Measurements from ENCODE around the gene ABI3. TPM values are rescaled to one million over a fixed set of nuclear protein-coding genes. Genes with fewer than 3 reads are reported as not detected.
"Not testable (repeated sequence)": the region's sequence is repeated elsewhere in the genome, so short reads cannot be mapped to it uniquely, and the experiment has no call there.

Gene ABI3, protein sequence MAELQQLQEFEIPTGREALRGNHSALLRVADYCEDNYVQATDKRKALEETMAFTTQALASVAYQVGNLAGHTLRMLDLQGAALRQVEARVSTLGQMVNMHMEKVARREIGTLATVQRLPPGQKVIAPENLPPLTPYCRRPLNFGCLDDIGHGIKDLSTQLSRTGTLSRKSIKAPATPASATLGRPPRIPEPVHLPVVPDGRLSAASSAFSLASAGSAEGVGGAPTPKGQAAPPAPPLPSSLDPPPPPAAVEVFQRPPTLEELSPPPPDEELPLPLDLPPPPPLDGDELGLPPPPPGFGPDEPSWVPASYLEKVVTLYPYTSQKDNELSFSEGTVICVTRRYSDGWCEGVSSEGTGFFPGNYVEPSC
- total RNA-seq (1 to 10 TPM; 1.4 to 4.8 TPM), polyA plus RNA-seq (ENCODE audit: insufficient read length in 2 of 2) (1 to 10 TPM; 5.1 to 6.5 TPM)
- long read RNA-seq, donor 1 = 0 reads
- long read RNA-seq, donor 2, partial matches to known transcripts = 0 of 1 reads
- long read RNA-seq, donor 2, other reads (novel, unspliced or antisense) = 0 of 1 reads
- long read RNA-seq, donor 3 = 0 reads
- long read RNA-seq, donor 4, partial matches to known transcripts = 0 of 4 reads
- long read RNA-seq, donor 4, other reads (novel, unspliced or antisense) = 0 of 4 reads

DNA sequence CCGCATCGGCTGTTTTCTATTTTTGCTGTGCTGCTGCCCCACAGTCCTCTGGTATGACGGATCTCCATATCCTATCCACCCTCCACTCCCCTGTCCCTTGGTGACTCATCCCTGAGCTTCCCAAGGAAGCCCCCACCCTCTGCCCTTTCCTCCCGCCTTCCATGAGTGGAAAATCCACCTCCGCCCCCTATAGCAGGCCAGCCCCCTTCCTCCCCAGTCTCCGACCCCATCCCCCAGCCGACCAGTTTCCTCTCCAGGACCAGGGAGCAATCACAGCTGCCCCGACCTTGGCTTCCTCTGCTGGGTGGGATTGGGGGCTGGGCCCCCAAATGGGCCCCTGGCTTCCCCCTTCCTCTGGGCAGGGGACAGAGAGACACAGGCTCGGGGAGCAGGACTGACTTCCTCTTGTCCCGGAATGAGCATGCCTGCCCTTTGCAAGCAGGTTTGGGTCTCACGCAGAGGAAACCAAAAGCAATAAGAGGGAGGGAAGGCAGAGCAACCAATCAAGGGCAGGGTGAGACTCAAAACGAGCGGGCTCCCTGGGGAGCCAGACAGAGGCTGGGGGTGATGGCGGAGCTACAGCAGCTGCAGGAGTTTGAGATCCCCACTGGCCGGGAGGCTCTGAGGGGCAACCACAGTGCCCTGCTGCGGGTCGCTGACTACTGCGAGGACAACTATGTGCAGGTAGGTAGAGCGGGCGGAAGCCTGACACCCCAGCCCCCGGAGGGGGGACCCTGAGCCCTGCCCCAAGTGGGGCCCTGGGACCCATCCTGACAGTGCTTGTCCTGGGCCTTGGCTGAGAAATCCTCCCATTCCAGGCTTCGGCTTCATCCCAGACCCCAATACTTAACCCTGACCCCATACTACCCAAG lies at the start of gene ABI3, which contains the start of gene GNGT2:
Gene ABI3 (plus strand): TSS at position 550 of the 872 bp plus-strand sequence. CDS start 18 bp downstream, at position 568.
Gene GNGT2 (minus strand): TSS at position 417 of the 872 bp plus-strand sequence. CDS start 3,152 bp downstream, outside the sequence.
- H3K4me1 ChIP-seq (ENCODE audit: control insufficient read depth, insufficient read depth, low read length) = peaks cover 10% of the 10 kb centered on the region
- peak in 1 of 6 donors; percentile 8 for DNase-seq (ENCODE audit: low read depth in 4 of 6, low spot score in 6 of 6)
- WGBS (ENCODE audit: insufficient coverage) = 45% methylated on average over 21 of the region's 22 CpGs
- no peaks in the 10 kb centered on the region for H3K36me3 ChIP-seq (ENCODE audit: control insufficient read depth, insufficient read depth, low read length)
- H3K27ac ChIP-seq (ENCODE audit: low read depth, low read length) = no peak within 1 kb of the TSS
- H3K4me3 ChIP-seq (ENCODE audit: low read depth, low read length) = peak within 1 kb of the TSS; percentile 17
- H3K27me3 ChIP-seq (ENCODE audit: control insufficient read depth, insufficient read depth, low read length) = peaks cover 10% of the 10 kb centered on the region
- no peaks in the 10 kb centered on the region for H3K9me3 ChIP-seq (ENCODE audit: control insufficient read depth, insufficient read depth, low read length)

DNA sequence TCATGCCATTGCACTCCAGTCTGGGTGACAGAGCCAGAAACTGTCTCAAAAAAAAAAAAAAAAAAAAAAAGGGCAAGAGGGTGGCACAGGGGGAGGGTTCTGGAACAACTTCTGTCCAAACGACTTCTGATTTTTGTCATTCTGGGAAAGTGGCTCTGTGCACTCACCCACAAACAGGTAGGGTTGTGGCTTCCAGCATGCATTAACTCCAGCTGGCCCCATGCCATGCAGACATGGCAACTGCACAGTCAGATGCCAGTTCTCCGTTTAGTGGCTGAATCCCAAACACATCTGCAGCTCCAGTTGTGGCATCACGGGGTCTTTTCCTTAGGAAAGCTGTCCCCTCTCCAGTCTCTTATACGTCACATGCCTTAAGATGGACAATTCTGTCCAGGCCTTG lies 47.6 kb upstream of the ABI3 start:
- Histone ChIP-seq H3K4me3 (ENCODE audit: low read depth, low read length) (no peak overlapping the region), H3K9me3 (ENCODE audit: control insufficient read depth, insufficient read depth, low read length) (no peaks in the 10 kb centered on the region), H3K27ac (ENCODE audit: low read depth, low read length) (no peak overlapping the region), H3K27me3 (ENCODE audit: control insufficient read depth, insufficient read depth, low read length) (peaks cover 3% of the 10 kb centered on the region), H3K4me1 (ENCODE audit: control insufficient read depth, insufficient read depth, low read length) (no peaks in the 10 kb centered on the region), H3K36me3 (ENCODE audit: control insufficient read depth, insufficient read depth, low read length) (no peaks in the 10 kb centered on the region)
- whole genome bisulfite sequencing (ENCODE audit: insufficient coverage) = 49% methylated on average over 3 of the region's 4 CpGs
- DNase-seq (ENCODE audit: low read depth in 4 of 6, low spot score in 6 of 6) = peak in 1 of 6 donors; percentile 3

DNA sequence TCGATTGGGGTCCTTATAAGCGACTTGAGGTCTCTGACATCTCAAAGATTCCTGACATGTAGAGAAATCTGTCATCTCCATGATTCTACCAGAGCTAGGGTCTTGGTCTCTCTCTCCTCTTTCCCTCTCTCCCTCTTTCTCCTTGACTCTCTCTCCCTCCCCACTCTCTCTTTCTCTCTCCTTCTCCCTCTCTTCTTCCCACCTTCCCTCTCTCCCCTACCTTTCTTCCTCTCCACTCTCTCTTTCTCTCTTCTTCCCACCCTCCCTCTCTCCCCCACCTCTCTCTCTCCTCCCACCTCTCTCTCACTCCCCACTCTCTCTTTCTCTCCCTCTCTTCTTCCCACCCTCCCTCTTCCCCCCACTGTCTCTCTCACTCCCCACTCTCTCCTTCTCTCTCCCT lies 45.4 kb upstream of the ABI3 start:
- no peaks in the 10 kb centered on the region for H3K36me3 ChIP-seq (ENCODE audit: control insufficient read depth, insufficient read depth, low read length)
- no peaks in the 10 kb centered on the region for H3K4me1 ChIP-seq (ENCODE audit: control insufficient read depth, insufficient read depth, low read length)
- no peak overlapping the region for H3K4me3 ChIP-seq (ENCODE audit: low read depth, low read length)
- WGBS (ENCODE audit: insufficient coverage) = 85% methylated on average over 2 of the region's 2 CpGs
- H3K27ac ChIP-seq (ENCODE audit: low read depth, low read length) = no peak overlapping the region
- peaks cover 4% of the 10 kb centered on the region for H3K27me3 ChIP-seq (ENCODE audit: control insufficient read depth, insufficient read depth, low read length)
- no peaks in the 10 kb centered on the region for H3K9me3 ChIP-seq (ENCODE audit: control insufficient read depth, insufficient read depth, low read length)
- no peak for DNase-seq (ENCODE audit: low read depth in 4 of 6, low spot score in 6 of 6)

DNA sequence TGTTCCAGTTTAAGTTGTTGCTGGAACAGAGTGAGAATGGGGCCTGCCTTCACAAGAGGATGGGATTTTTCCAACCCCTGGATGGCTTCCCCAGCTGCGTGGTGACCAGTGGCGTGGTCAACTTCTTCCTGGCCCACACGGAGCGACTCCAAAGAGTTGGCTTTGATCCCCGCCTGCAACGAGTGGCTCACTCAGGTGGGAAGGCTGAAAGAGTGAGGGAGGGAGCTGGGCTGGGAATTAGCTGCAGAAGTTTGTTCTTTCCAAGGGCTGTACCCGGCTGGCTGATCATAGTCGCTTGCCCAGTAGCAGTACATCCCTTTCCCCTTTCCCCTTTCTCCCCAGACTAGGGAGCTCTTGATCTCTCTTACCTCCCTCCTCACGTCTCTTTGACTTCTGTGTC lies 41.8 kb upstream of the ABI3 start:
- Histone ChIP-seq H3K36me3 (ENCODE audit: control insufficient read depth, insufficient read depth, low read length) (no peaks in the 10 kb centered on the region), H3K9me3 (ENCODE audit: control insufficient read depth, insufficient read depth, low read length) (no peaks in the 10 kb centered on the region), H3K27me3 (ENCODE audit: control insufficient read depth, insufficient read depth, low read length) (peaks cover 4% of the 10 kb centered on the region), H3K4me1 (ENCODE audit: control insufficient read depth, insufficient read depth, low read length) (no peaks in the 10 kb centered on the region), H3K4me3 (ENCODE audit: low read depth, low read length) (no peak overlapping the region), H3K27ac (ENCODE audit: low read depth, low read length) (no peak overlapping the region)
- no peak for DNase-seq (ENCODE audit: low read depth in 4 of 6, low spot score in 6 of 6)
- WGBS (ENCODE audit: insufficient coverage) = 62% methylated on average over 4 of the region's 9 CpGs

DNA sequence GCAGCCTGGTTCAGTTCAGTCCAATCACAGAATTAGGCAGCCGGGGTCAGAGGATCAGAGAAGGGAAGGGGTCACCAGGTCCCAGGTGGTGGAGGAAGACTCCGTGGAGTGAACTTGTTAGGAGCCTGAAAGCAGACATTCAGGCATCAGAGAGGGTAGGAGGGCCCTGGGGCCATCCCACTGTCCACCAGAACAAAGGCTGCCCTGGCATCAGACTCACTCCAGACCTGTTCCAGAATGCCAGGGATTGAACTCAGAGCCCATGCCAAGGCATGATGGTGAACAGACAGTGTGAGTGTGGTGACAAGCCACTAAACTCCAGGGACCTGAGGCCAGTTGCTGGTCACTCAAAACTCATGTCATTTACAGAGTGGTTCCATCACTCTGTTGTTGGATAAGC lies 40.3 kb upstream of the ABI3 start:
- DNase-seq (ENCODE audit: low read depth in 4 of 6, low spot score in 6 of 6) = no peak
- no peaks in the 10 kb centered on the region for H3K4me1 ChIP-seq (ENCODE audit: control insufficient read depth, insufficient read depth, low read length)
- no peak overlapping the region for H3K27ac ChIP-seq (ENCODE audit: low read depth, low read length)
- peaks cover 4% of the 10 kb centered on the region for H3K27me3 ChIP-seq (ENCODE audit: control insufficient read depth, insufficient read depth, low read length)
- no peaks in the 10 kb centered on the region for H3K36me3 ChIP-seq (ENCODE audit: control insufficient read depth, insufficient read depth, low read length)
- H3K4me3 ChIP-seq (ENCODE audit: low read depth, low read length) = no peak overlapping the region
- H3K9me3 ChIP-seq (ENCODE audit: control insufficient read depth, insufficient read depth, low read length) = no peaks in the 10 kb centered on the region
- WGBS (ENCODE audit: insufficient coverage) = 82% methylated on average over 1 of the region's 2 CpGs

DNA sequence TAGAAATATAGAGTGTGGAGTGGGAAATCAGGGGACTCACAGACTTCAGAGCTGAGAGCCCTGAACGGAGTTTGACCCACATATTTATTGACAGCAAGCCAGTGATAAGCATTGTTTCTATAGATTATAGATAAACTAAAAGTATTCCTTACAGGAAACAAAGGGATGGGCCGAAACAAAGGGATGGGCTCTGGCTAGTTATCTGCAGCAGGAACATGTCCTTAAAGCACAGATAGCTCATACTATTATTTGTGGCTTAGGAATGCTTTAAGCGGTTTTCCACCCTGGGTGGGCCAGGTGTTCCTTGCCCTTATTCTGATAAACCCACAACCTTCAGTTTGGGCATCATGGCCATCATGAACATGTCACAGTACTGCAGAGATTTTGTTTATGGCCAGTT lies 39.8 kb upstream of the ABI3 start:
- DNase-seq (ENCODE audit: low read depth in 4 of 6, low spot score in 6 of 6); H3K4me3 ChIP-seq (ENCODE audit: low read depth, low read length); H3K36me3 ChIP-seq (ENCODE audit: control insufficient read depth, insufficient read depth, low read length); H3K4me1 ChIP-seq (ENCODE audit: control insufficient read depth, insufficient read depth, low read length); H3K27ac ChIP-seq (ENCODE audit: low read depth, low read length); H3K27me3 ChIP-seq (ENCODE audit: control insufficient read depth, insufficient read depth, low read length); H3K9me3 ChIP-seq (ENCODE audit: control insufficient read depth, insufficient read depth, low read length): not testable (repeated sequence)
- no CpG with 5 or more reads among the region's 3 CpGs for WGBS (ENCODE audit: insufficient coverage)

DNA sequence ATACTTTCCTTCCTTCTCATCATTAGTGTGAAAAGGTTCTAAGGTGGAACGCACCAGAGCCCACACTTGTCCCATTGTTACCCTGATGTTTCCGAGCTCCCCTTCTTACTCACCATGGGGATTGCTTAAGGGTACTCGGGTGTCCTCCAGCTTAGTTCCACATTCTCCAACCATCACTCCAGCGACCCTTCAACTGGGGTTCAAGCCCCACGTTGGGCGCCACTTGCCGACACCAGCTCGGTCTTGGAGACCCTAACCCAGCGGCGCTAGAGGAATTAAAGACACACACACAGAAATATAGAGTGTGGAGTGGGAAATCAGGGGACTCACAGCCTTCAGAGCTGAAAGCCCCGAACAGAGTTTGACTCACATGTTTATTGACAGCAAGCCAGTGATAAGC lies 34.5 kb upstream of the ABI3 start:
- not testable (repeated sequence) for H3K27me3 ChIP-seq (ENCODE audit: control insufficient read depth, insufficient read depth, low read length); H3K4me3 ChIP-seq (ENCODE audit: low read depth, low read length); H3K36me3 ChIP-seq (ENCODE audit: control insufficient read depth, insufficient read depth, low read length); H3K27ac ChIP-seq (ENCODE audit: low read depth, low read length); H3K4me1 ChIP-seq (ENCODE audit: control insufficient read depth, insufficient read depth, low read length); H3K9me3 ChIP-seq (ENCODE audit: control insufficient read depth, insufficient read depth, low read length); DNase-seq (ENCODE audit: low read depth in 4 of 6, low spot score in 6 of 6)
- WGBS (ENCODE audit: insufficient coverage) = 93% methylated on average over 3 of the region's 11 CpGs

DNA sequence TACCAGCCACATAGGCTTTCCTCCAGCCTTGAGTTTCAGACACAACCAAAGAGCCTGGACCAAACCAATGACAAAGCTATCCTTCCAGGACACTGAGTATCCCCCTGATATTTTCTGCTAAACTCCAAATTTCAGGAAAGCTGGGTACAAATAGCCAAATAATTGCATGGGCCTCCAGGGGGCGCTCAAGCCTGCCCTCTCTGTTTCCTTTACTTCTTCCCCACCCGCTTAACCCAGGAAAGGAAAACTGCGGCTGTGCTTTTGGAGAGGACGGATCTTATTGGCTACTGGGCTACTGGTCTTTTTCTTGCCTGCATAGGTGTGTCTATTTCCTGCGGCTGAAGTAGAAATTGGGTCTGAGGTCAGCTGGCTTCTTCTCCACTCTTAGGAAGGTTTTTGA lies 30.2 kb upstream of the ABI3 start:
- Histone ChIP-seq H3K27ac (ENCODE audit: low read depth, low read length) (no peak overlapping the region), H3K36me3 (ENCODE audit: control insufficient read depth, insufficient read depth, low read length) (no peaks in the 10 kb centered on the region), H3K4me1 (ENCODE audit: control insufficient read depth, insufficient read depth, low read length) (no peaks in the 10 kb centered on the region), H3K9me3 (ENCODE audit: control insufficient read depth, insufficient read depth, low read length) (peaks cover 6% of the 10 kb centered on the region), H3K27me3 (ENCODE audit: control insufficient read depth, insufficient read depth, low read length) (no peaks in the 10 kb centered on the region), H3K4me3 (ENCODE audit: low read depth, low read length) (no peak overlapping the region)
- no CpG with 5 or more reads among the region's 5 CpGs for WGBS (ENCODE audit: insufficient coverage)
- DNase-seq (ENCODE audit: low read depth in 4 of 6, low spot score in 6 of 6) = peak in 2 of 6 donors; percentile 29 to 47

DNA sequence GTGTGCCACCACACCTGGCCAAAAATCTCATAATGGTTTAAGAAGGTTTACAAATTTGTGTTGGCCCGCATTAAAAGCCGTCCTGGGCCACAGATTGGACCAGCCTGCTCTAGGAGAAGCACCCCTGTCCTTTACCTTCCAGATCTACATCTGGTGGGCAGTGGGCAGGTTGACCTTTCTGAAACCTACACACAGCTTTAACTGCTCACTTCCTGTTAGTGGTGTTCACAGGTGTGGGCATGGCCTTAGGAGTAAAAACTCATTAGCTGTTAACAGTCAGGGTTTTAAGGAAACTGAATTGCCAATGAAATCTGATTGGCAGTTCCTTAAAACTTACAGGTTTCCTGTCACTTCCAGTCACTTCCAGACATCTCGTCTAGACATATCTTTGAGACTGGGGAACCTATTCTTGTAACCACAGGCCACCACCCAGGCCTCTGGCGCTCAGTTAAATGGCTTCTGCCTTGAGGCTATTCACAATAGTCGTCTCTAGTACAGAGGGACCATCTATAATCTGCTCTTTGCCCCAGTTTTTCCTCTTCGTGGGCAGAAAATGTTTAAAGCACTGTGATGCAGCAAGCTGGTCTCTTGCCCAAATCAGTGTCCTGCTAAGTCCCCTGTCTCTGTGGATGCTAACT lies 29.4 kb upstream of the ABI3 start:
- H3K27me3 ChIP-seq (ENCODE audit: control insufficient read depth, insufficient read depth, low read length) = no peaks in the 10 kb centered on the region
- WGBS (ENCODE audit: insufficient coverage) = 70% methylated on average over 5 of the region's 6 CpGs
- H3K4me1 ChIP-seq (ENCODE audit: control insufficient read depth, insufficient read depth, low read length) = no peaks in the 10 kb centered on the region
- no peak overlapping the region for H3K27ac ChIP-seq (ENCODE audit: low read depth, low read length)
- peaks cover 4% of the 10 kb centered on the region for H3K9me3 ChIP-seq (ENCODE audit: control insufficient read depth, insufficient read depth, low read length)
- no peak for DNase-seq (ENCODE audit: low read depth in 4 of 6, low spot score in 6 of 6)
- no peak overlapping the region for H3K4me3 ChIP-seq (ENCODE audit: low read depth, low read length)
- no peaks in the 10 kb centered on the region for H3K36me3 ChIP-seq (ENCODE audit: control insufficient read depth, insufficient read depth, low read length)
